ENCODE measurements around the gene LSM14A. TPM values are rescaled to one million over a fixed set of nuclear protein-coding genes. Genes with fewer than 3 reads are reported as not detected.

The LSM14A gene
- total and polyA plus RNA-seq, 9 of the 15 experiments (the other 6 are each of a cell fraction or from before 2014, with no cell fraction given), result 19.5 to 150 (median 95.1) TPM

DNA sequence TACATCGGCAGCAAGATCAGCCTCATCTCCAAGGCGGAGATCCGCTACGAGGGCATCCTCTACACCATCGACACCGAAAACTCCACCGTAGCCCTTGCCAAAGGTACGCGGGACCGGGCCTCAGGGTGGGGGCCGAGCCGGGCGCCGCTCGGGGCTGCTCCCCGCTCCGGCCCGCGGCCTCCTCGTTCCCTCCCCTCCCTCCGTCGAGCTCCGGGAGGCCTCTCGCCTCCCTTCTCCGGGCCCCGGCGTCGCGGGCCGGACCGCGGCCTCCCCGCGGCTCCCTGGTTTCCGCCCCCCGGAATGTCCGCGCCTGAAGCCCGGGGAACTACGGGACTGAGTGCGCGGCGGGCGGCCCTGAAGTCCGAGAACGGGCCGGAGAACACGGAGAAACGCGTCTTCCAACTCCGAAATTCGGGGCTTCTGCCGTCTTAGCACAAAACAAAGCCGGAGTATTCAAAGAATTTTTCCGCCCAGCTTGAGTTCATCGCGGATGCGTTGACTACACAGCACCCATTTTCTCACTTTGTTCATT is 423 bp downstream of the LSM14A start (continued):
- TF ChIP-seq CEBPB (tag; IDR thresholded peaks at IDR 0.05), result no peak
- peak; percentile 76 for TF ChIP-seq RBBP5 (IDR thresholded peaks at IDR 0.05; ENCODE audit: borderline replicate concordance, insufficient read depth, low read length, poor library complexity, severe bottlenecking)
- TF ChIP-seq SRSF1 (IDR thresholded peaks at IDR 0.05; ENCODE audit: low read depth, low read length), result no peak
- TF ChIP-seq CCNT2 (IDR thresholded peaks at IDR 0.05; ENCODE audit: borderline replicate concordance, extremely low read depth, insufficient read length, low read depth, low read length), result peak; percentile 16
- TF ChIP-seq NONO (IDR thresholded peaks at IDR 0.05; ENCODE audit: low read depth in 2 of 2, low read length in 1 of 2), result peak in 1 of 2 experiments; percentile 0; a peak in 1 of 4 replicates
- no peak for TF ChIP-seq NFIX (CRISPR knock-in tag; IDR thresholded peaks at IDR 0.05; ENCODE audit: low read depth)
- TF ChIP-seq, protein P1, sequence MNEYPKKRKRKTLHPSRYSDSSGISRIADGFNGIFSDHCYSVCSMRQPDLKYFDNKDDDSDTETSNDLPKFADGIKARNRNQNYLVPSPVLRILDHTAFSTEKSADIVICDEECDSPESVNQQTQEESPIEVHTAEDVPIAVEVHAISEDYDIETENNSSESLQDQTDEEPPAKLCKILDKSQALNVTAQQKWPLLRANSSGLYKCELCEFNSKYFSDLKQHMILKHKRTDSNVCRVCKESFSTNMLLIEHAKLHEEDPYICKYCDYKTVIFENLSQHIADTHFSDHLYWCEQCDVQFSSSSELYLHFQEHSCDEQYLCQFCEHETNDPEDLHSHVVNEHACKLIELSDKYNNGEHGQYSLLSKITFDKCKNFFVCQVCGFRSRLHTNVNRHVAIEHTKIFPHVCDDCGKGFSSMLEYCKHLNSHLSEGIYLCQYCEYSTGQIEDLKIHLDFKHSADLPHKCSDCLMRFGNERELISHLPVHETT (CRISPR knock-in tag; conservative IDR thresholded peaks at IDR 0.05 in 1 of 2, IDR thresholded peaks at IDR 0.05 in 1 of 2), result peak in 1 of 2 experiments; percentile 86; a peak in 1 of 4 replicates
- TF ChIP-seq NFRKB (IDR thresholded peaks at IDR 0.05; ENCODE audit: low read depth), result 0 out of 2 replicates have a peak, but pooled peaks have one; percentile 42
- no peak for TF ChIP-seq TRIM28 (IDR thresholded peaks at IDR 0.05)
- TF ChIP-seq ZEB2 (IDR thresholded peaks at IDR 0.05), result no peak
- no peak for TF ChIP-seq BRCA1 (IDR thresholded peaks at IDR 0.05)
- 0 out of 2 replicates have a peak, but pooled peaks have one; percentile 20 for TF ChIP-seq BRCA1 (CRISPR knock-in tag; IDR thresholded peaks at IDR 0.05)
- TF ChIP-seq, protein P2, sequence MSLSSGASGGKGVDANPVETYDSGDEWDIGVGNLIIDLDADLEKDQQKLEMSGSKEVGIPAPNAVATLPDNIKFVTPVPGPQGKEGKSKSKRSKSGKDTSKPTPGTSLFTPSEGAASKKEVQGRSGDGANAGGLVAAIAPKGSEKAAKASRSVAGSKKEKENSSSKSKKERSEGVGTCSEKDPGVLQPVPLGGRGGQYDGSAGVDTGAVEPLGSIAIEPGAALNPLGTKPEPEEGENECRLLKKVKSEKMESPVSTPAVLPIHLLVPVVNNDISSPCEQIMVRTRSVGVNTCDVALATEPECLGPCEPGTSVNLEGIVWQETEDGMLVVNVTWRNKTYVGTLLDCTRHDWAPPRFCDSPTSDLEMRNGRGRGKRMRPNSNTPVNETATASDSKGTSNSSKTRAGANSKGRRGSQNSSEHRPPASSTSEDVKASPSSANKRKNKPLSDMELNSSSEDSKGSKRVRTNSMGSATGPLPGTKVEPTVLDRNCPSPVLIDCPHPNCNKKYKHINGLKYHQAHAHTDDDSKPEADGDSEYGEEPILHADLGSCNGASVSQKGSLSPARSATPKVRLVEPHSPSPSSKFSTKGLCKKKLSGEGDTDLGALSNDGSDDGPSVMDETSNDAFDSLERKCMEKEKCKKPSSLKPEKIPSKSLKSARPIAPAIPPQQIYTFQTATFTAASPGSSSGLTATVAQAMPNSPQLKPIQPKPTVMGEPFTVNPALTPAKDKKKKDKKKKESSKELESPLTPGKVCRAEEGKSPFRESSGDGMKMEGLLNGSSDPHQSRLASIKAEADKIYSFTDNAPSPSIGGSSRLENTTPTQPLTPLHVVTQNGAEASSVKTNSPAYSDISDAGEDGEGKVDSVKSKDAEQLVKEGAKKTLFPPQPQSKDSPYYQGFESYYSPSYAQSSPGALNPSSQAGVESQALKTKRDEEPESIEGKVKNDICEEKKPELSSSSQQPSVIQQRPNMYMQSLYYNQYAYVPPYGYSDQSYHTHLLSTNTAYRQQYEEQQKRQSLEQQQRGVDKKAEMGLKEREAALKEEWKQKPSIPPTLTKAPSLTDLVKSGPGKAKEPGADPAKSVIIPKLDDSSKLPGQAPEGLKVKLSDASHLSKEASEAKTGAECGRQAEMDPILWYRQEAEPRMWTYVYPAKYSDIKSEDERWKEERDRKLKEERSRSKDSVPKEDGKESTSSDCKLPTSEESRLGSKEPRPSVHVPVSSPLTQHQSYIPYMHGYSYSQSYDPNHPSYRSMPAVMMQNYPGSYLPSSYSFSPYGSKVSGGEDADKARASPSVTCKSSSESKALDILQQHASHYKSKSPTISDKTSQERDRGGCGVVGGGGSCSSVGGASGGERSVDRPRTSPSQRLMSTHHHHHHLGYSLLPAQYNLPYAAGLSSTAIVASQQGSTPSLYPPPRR (CRISPR knock-in tag; IDR thresholded peaks at IDR 0.05; ENCODE audit: borderline replicate concordance), result 0 out of 2 replicates have a peak, but pooled peaks have one; percentile 21
- TF ChIP-seq, protein P3, sequence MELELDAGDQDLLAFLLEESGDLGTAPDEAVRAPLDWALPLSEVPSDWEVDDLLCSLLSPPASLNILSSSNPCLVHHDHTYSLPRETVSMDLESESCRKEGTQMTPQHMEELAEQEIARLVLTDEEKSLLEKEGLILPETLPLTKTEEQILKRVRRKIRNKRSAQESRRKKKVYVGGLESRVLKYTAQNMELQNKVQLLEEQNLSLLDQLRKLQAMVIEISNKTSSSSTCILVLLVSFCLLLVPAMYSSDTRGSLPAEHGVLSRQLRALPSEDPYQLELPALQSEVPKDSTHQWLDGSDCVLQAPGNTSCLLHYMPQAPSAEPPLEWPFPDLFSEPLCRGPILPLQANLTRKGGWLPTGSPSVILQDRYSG (tag; conservative IDR thresholded peaks at IDR 0.05; ENCODE audit: low read depth), result 0 out of 2 replicates have a peak, but pooled peaks have one; percentile 26
- no peak for TF ChIP-seq RBM15 (IDR thresholded peaks at IDR 0.05; ENCODE audit: insufficient read depth, low read length)
- TF ChIP-seq BRD9 (IDR thresholded peaks at IDR 0.05; ENCODE audit: low read depth, partially characterized antibody), result no peak
- peak; percentile 7; the same call in 1 of the 2 replicates for TF ChIP-seq SP1 (CRISPR knock-in tag; IDR thresholded peaks at IDR 0.05)

All from K562 (cell line).